Stomach (tissue), 9 donors: ENCODE data around the gene RIMS4. TPM values are rescaled to one million over a fixed set of nuclear protein-coding genes. Genes with fewer than 3 reads are reported as not detected.
A peak's percentile ranks its signal among the peaks of the same experiment; 100 is the strongest.

ENCODE experiments used
- DNase-seq, 2 donors: peaks; one replicate each; pipeline versions ENCODE4 v3.0.0 to v3.0.0-alpha.2; 2013 to 2019
- H3K27ac ChIP-seq, 5 donors: fragments of 200-600 bp in 4 of 5; sonication (generic) in 4 of 5; one replicate each; pipeline ENCODE4 v1.5.1; 2013 to 2019; ENCODE audit warnings: mild to moderate bottlenecking in 1 of 5, moderate library complexity in 1 of 5
- H3K27me3 ChIP-seq, 3 donors: fragments of 200-600 bp; sonication (generic); one replicate each; pipeline ENCODE4 v1.5.1; 2017 to 2019; ENCODE audit warnings: mixed run types in 1 of 3
- H3K36me3 ChIP-seq, 4 donors: fragments of 200-600 bp; sonication (generic); 1 replicate in 3 of 4; 2 replicates in 1 of 4; pipeline ENCODE4 v1.5.1; 2016 to 2019
- H3K4me1 ChIP-seq, 4 donors: fragments of 200-600 bp; sonication (generic); one replicate each; pipeline ENCODE4 v1.5.1; 2016 to 2019
- H3K4me3 ChIP-seq, 4 donors: fragments of 200-600 bp; sonication (generic) in 3 of 4; one replicate each; pipeline ENCODE4 v1.5.1; 2016 to 2019; ENCODE audit warnings: mild to moderate bottlenecking in 1 of 4
- H3K9me3 ChIP-seq, 4 donors: fragments of 200-600 bp; sonication (generic); one replicate each; pipeline ENCODE4 v1.5.1; 2016 to 2019
- EP300 ChIP-seq: sonication (generic); formaldehyde crosslinking; IDR thresholded peaks from one replicate; pipeline ENCODE4 v1.6.1; 2017; ENCODE audit warnings: antibody characterized with exemption
- POLR2A ChIP-seq, 4 donors: fragments of 450-650 bp; IDR thresholded peaks; one replicate each; pipeline ENCODE4 v1.6.1; 2016; ENCODE audit warnings: antibody characterized with exemption in 4 of 4, control low read depth in 2 of 4, mild to moderate bottlenecking in 1 of 4, moderate library complexity in 1 of 4
- POLR2AphosphoS5 ChIP-seq, 3 donors: sonication (generic); formaldehyde crosslinking; IDR thresholded peaks; one replicate each; pipeline ENCODE4 v1.6.1; 2016; ENCODE audit warnings: antibody characterized with exemption in 3 of 3
- WGBS, 5 donors: extraction: QIAGEN DNeasy Blood & Tissue Kit in 3 of 5; methylation state at CpG; one replicate each; pipeline versions ENCODE4 v1.1.5 to v1.1.7; 2013 to 2018; 5-methylcytosine and 5-hydroxymethylcytosine counted together
- intact Hi-C: fragments of 100-400 bp; cut with DNase I; formaldehyde crosslinking; loops from one replicate; pipeline ENCODE4 v1.15.1; 2023; ENCODE audit warnings: low total_unique reads
- polyA plus RNA-seq, 3 donors: library from polyadenylated mRNA; stranded (reverse); fragments of 200-250 nt; gene quantifications; one replicate each; pipeline ENCODE4 v1.2.3, GENCODE V29; 2013
- total RNA-seq, 5 donors: library from RNA; depleted of rRNA; stranded (reverse); fragments of >200 nt; gene quantifications; one replicate each; pipeline versions ENCODE4 v1.1.0 to v1.2.3, GENCODE V29; 2014 to 2016
- TF ChIP-seq, protein P1 (sequence below), 7 experiments: fragments of 450-650 bp in 4 of 7; fragments of 200-600 bp in 3 of 7; sonication (generic) in 3 of 7; IDR thresholded peaks; one replicate each; pipeline ENCODE4 v1.5.1; 2016 to 2019; ENCODE audit warnings: antibody characterized with exemption in 7 of 7, control low read depth in 2 of 7, mild to moderate bottlenecking in 1 of 7
- donor health status: healthy with polysubstance abuse.
- donor health status: Bipolar disorder and iron deficiency.
- donor health status: healthy.

Gene RIMS4
- total and polyA plus RNA-seq, 8 donors: 0.55 to 2.2 (median 1.5) TPM; not detected in 2

DNA sequence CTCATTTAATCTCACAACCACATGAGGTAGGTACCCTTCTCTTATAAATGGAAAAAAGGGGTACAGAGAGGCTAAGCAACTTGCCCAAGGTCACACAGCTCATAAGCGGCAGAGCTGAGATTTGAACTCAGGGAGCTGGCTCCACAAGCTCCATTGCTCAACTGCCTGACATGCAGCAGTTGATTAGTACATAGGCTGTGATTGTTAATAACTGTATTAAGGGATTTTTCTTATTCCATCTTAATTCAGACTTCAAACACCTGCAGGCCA lies 88.6 kb downstream of the RIMS4 start:
- TF ChIP-seq, protein P1, sequence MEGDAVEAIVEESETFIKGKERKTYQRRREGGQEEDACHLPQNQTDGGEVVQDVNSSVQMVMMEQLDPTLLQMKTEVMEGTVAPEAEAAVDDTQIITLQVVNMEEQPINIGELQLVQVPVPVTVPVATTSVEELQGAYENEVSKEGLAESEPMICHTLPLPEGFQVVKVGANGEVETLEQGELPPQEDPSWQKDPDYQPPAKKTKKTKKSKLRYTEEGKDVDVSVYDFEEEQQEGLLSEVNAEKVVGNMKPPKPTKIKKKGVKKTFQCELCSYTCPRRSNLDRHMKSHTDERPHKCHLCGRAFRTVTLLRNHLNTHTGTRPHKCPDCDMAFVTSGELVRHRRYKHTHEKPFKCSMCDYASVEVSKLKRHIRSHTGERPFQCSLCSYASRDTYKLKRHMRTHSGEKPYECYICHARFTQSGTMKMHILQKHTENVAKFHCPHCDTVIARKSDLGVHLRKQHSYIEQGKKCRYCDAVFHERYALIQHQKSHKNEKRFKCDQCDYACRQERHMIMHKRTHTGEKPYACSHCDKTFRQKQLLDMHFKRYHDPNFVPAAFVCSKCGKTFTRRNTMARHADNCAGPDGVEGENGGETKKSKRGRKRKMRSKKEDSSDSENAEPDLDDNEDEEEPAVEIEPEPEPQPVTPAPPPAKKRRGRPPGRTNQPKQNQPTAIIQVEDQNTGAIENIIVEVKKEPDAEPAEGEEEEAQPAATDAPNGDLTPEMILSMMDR (IDR thresholded peaks at IDR 0.05): no peak
- TF ChIP-seq EP300 (no peak), POLR2A (IDR thresholded peaks at IDR 0.05) (no peak), POLR2AphosphoS5 (IDR thresholded peaks at IDR 0.05) (no peak)
- Histone ChIP-seq H3K36me3 (no peaks in the 10 kb centered on the region), H3K27me3 (peaks cover 0 to 6% (median 0%) of the 10 kb centered on the region in 3 donors), H3K9me3 (no peaks in the 10 kb centered on the region), H3K4me3 (no peak overlapping the region), H3K27ac (peak overlapping the region in 1 of 5 donors; percentile 8), H3K4me1 (peaks cover 0 to 17% (median 14%) of the 10 kb centered on the region in 4 donors)
- intact Hi-C loops: no loop called here
- no peak for DNase-seq
- WGBS, 5 donors: 61 to 87% (median 75%) methylated on average over 1 of the region's 1 CpG

DNA sequence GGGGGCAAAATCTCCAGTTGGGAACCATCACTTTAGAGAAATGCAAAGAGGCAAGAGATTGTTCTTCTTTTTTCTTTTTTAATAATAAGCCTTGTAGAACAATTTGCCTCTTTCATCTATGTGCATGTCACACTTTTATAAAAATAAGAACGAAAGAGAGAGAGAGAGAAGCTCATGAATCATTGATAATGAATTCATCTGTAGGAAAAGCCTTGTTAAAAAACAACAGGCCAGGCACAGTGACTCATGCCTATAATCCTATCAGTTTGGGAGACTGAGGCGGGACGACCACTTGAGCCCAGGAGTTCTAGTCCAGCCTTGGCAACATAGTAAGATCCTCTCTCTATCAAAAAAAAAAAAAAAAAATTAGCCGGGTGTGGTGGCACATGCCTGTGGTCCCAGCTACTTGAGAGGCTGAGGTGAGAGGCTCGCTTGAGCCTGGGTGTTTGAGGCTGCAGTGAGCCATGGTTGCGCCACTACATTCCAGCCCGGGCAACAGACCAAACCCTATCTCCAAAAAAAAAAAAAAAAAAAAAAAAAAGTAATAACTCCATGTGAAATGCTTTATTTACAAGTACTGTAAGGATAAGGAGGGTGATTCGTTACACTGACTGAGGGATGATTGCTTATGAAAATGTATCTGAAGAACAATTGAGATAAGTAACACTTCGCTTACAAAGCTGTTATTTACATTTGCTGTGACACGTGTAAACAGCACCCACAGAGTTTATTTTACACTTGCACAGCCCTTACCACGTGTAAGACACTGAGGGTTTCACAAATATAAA lies 89.2 kb downstream of the RIMS4 start:
- no peaks in the 10 kb centered on the region for H3K9me3 ChIP-seq
- 25 to 38% (median 35%) methylated on average over 11 of the region's 11 CpGs for WGBS, 5 donors
- H3K36me3 ChIP-seq: no peaks in the 10 kb centered on the region
- DNase-seq: peak in 1 of 2 donors; percentile 66
- intact Hi-C loops: no loop called here
- TF ChIP-seq POLR2AphosphoS5 (IDR thresholded peaks at IDR 0.05): no peak
- TF ChIP-seq EP300: no peak
- TF ChIP-seq, protein P1 (IDR thresholded peaks at IDR 0.05): no peak
- no peak for TF ChIP-seq POLR2A (IDR thresholded peaks at IDR 0.05)
- no peak overlapping the region for H3K4me3 ChIP-seq
- H3K27ac ChIP-seq: peak overlapping the region in 4 of 5 donors; percentile 8 to 44 (median 28)
- H3K4me1 ChIP-seq: peaks cover 0 to 22% (median 18%) of the 10 kb centered on the region in 4 donors
- H3K27me3 ChIP-seq: peaks cover 0 to 6% (median 0%) of the 10 kb centered on the region in 3 donors

DNA sequence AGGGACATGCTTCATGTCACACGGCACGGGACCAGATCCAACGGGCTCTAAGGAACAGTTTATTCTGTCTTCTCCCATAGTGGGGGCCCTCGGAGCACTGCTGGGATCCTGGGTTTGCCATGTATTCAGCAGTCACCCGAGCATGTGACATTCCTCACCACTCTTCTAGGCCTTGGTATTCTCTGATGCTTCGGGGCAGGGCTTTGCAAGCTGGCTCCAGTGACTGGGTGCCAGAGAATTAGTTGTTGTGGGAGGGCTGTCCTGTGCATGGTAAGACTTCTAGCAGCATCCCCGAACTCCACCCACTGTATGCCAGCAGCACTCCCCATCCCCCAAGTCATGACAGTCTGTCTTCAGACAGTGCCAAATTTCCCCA lies 89.7 kb downstream of the RIMS4 start:
- peak overlapping the region in 3 of 5 donors; percentile 15 to 44 (median 40) for H3K27ac ChIP-seq
- 61 to 81% (median 72%) methylated on average over 6 to 7 of the region's 7 CpGs for WGBS, 5 donors

DNA sequence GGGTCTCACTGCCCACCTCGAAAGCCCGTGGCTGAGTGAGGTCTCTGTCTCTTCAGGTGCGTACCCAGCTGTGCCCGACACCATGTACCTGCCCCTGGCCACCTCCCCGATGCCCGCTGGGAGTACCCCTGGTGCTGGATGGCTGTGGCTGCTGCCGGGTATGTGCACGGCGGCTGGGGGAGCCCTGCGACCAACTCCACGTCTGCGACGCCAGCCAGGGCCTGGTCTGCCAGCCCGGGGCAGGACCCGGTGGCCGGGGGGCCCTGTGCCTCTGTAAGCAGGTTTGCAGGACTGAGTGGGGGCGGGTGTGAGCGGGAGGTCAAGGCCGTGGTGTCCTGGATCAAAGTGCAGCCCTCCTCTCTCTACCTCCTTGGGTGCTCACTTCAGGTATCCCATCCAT lies 90.5 kb downstream of the RIMS4 start:
- DNase-seq: no peak
- H3K36me3 ChIP-seq: no peaks in the 10 kb centered on the region
- TF ChIP-seq EP300: no peak
- TF ChIP-seq POLR2A (IDR thresholded peaks at IDR 0.05): no peak
- no peak for TF ChIP-seq POLR2AphosphoS5 (IDR thresholded peaks at IDR 0.05)
- TF ChIP-seq, protein P1 (IDR thresholded peaks at IDR 0.05): no peak
- 89 to 95% (median 91%) methylated on average over 9 to 19 of the region's 19 CpGs for WGBS, 5 donors
- H3K27me3 ChIP-seq: peaks cover 0 to 6% (median 0%) of the 10 kb centered on the region in 3 donors
- intact Hi-C loops: no loop called here
- peak overlapping the region in 2 of 5 donors; percentile 15 to 40 for H3K27ac ChIP-seq
- H3K4me1 ChIP-seq: peaks cover 10 to 36% (median 32%) of the 10 kb centered on the region in 4 donors
- H3K9me3 ChIP-seq: no peaks in the 10 kb centered on the region
- H3K4me3 ChIP-seq: no peak overlapping the region

More for the DNA sequence above, 89.7 kb downstream of the RIMS4 start:
- H3K36me3 ChIP-seq: no peaks in the 10 kb centered on the region
- intact Hi-C loops: no loop called here
- H3K4me3 ChIP-seq: no peak overlapping the region
- H3K4me1 ChIP-seq: peaks cover 3 to 28% (median 24%) of the 10 kb centered on the region in 4 donors
- no peaks in the 10 kb centered on the region for H3K9me3 ChIP-seq
- peaks cover 0 to 6% (median 0%) of the 10 kb centered on the region in 3 donors for H3K27me3 ChIP-seq
- TF ChIP-seq POLR2AphosphoS5 (IDR thresholded peaks at IDR 0.05) (no peak), POLR2A (IDR thresholded peaks at IDR 0.05) (no peak), EP300 (no peak)
- TF ChIP-seq, protein P1 (IDR thresholded peaks at IDR 0.05): no peak
- no peak for DNase-seq
